TTC549 (cell line): ENCODE results near the gene SLC25A30.
"Not testable (repeated sequence)": the region's sequence is repeated elsewhere in the genome, so short reads cannot be mapped to it uniquely, and the experiment has no call there.

Experiments used
- FAIRE-seq: peaks from 2 replicates; lab custom pipeline; 2012; peaks lifted over from hg19 to GRCh38; lab: Jason Lieb, UNC

SLC25A30 gene

GRCh38 chr13:45364876-45365557, 53.2 kb downstream of the SLC25A30 start:
- no peak for FAIRE-seq

- no peak for FAIRE-seq
Measured at GRCh38 chr13:45362939-45363338, 55.2 kb downstream of the SLC25A30 start.

- no peak for FAIRE-seq
Measured at GRCh38 chr13:45361596-45362206, 56.5 kb downstream of the SLC25A30 start.

GRCh38 chr13:45356966-45357672, 61.1 kb downstream of the SLC25A30 start:
- FAIRE-seq, result no peak

- FAIRE-seq, result no peak
Measured at GRCh38 chr13:45353895-45354294, 64.3 kb downstream of the SLC25A30 start.

- no peak for FAIRE-seq
Measured at GRCh38 chr13:45352031-45352430, 66.1 kb downstream of the SLC25A30 start.

- FAIRE-seq, result no peak
Measured at GRCh38 chr13:45350152-45350551, 68.0 kb downstream of the SLC25A30 start.

- no peak for FAIRE-seq
Measured at GRCh38 chr13:45349438-45349837, 68.7 kb downstream of the SLC25A30 start.

GRCh38 chr13:45344064-45344463, 74.1 kb downstream of the SLC25A30 start:
- not testable (repeated sequence) for FAIRE-seq
